HEK293T (cell line): ENCODE results near the gene REXO4.

Experiments used
- CTCF ChIA-PET: fragments of 350-600 bp; formaldehyde crosslinking; extraction: SDS; loops from one replicate; lab custom pipeline; 2021; ENCODE audit warnings: antibody characterized with exemption, inconsistent platforms; lab: Yijun Ruan, JAX
- POLR2A ChIA-PET: fragments of 350-600 bp; formaldehyde crosslinking; extraction: SDS; loops from one replicate; lab custom pipeline; 2020; ENCODE audit warnings: antibody characterized with exemption, inconsistent platforms; lab: Yijun Ruan, JAX
- DNase-seq: peaks from one replicate; pipeline ENCODE4 v3.0.0; 2012; ENCODE audit warnings: mixed read lengths; ENCODE audit errors: extremely low spot score
- ARNT ChIP-seq: fragments of 450-650 bp; IDR thresholded peaks from 2 replicates; pipeline ENCODE4 v1.6.1; 2017; ENCODE audit warnings: mild to moderate bottlenecking
- BHLHE40 ChIP-seq: fragments of 450-650 bp; IDR thresholded peaks from 2 replicates; pipeline ENCODE4 v1.6.1; 2016; ENCODE audit warnings: mild to moderate bottlenecking, moderate library complexity, borderline replicate concordance
- CTBP1 ChIP-seq: fragments of 450-650 bp; IDR thresholded peaks from 2 replicates; pipeline ENCODE4 v1.6.1; 2016; ENCODE audit warnings: borderline replicate concordance
- ELF4 ChIP-seq: fragments of 450-650 bp; IDR thresholded peaks from 2 replicates; pipeline ENCODE4 v1.6.1; 2017; ENCODE audit warnings: antibody characterized with exemption
- FOXA1 ChIP-seq: fragments of 450-650 bp; IDR thresholded peaks from 2 replicates; pipeline ENCODE4 v1.6.1; 2016; ENCODE audit warnings: mild to moderate bottlenecking
- FOXK2 ChIP-seq: fragments of 450-650 bp; IDR thresholded peaks from 2 replicates; pipeline ENCODE4 v1.6.1; 2016; ENCODE audit warnings: mild to moderate bottlenecking
- FOXM1 ChIP-seq: fragments of 450-650 bp; IDR thresholded peaks from 2 replicates; pipeline ENCODE4 v1.6.1; 2017; ENCODE audit warnings: mild to moderate bottlenecking, borderline replicate concordance
- HDGF ChIP-seq: fragments of 450-650 bp; IDR thresholded peaks from 2 replicates; pipeline ENCODE4 v1.6.1; 2017; ENCODE audit warnings: antibody characterized with exemption, borderline replicate concordance
- L3MBTL2 ChIP-seq: fragments of 450-650 bp; conservative IDR thresholded peaks from 2 replicates; pipeline ENCODE4 v1.6.1; 2016; ENCODE audit warnings: mild to moderate bottlenecking
- LEF1 ChIP-seq: fragments of 450-650 bp; IDR thresholded peaks from 2 replicates; pipeline ENCODE4 v1.6.1; 2017; ENCODE audit warnings: mild to moderate bottlenecking, borderline replicate concordance
- NFRKB ChIP-seq: fragments of 450-650 bp; IDR thresholded peaks from 2 replicates; pipeline ENCODE4 v1.6.1; 2016; ENCODE audit warnings: mild to moderate bottlenecking, moderate library complexity
- PKNOX1 ChIP-seq: fragments of 450-650 bp; IDR thresholded peaks from 2 replicates; pipeline ENCODE4 v1.6.1; 2016
- SP1 ChIP-seq: fragments of 450-650 bp; IDR thresholded peaks from 2 replicates; pipeline ENCODE4 v1.6.1; 2017
- SUZ12 ChIP-seq: fragments of 450-650 bp; IDR thresholded peaks from 2 replicates; pipeline ENCODE4 v1.6.1; 2016; ENCODE audit warnings: mild to moderate bottlenecking
- TARDBP ChIP-seq: fragments of 450-650 bp; IDR thresholded peaks from 2 replicates; pipeline ENCODE4 v1.6.1; 2016
- ZNF384 ChIP-seq: fragments of 450-650 bp; IDR thresholded peaks from 2 replicates; pipeline ENCODE4 v1.6.1; 2016

Gene REXO4

GRCh38 chr9:133390713-133391112 lies 27.1 kb downstream of the REXO4 start:
- POLR2A ChIA-PET: no interaction called here
- CTCF ChIA-PET: no interaction called here
- no peak for DNase-seq
- TF ChIP-seq HDGF (no peak), ARNT (no peak), LEF1 (no peak), PKNOX1 (no peak), SUZ12 (no peak), TARDBP (no peak), CTBP1 (no peak), L3MBTL2 (no peak), FOXA1 (no peak)

- no peak for TF ChIP-seq ELF4
- no peak for TF ChIP-seq NFRKB
- no peak for TF ChIP-seq SP1
- no peak for TF ChIP-seq FOXA1
- no peak for TF ChIP-seq ARNT
- no peak for TF ChIP-seq LEF1
- TF ChIP-seq BHLHE40: no peak
- TF ChIP-seq L3MBTL2: no peak
- no peak for TF ChIP-seq SUZ12
- no peak for TF ChIP-seq FOXM1
- TF ChIP-seq TARDBP: no peak
- TF ChIP-seq ZNF384: no peak
- no peak for TF ChIP-seq PKNOX1
- TF ChIP-seq FOXK2: no peak
- no peak for DNase-seq
- ChIA-PET CTCF (no interaction called here), POLR2A (no interaction called here)
Observed at GRCh38 chr9:133389562-133389961, 28.2 kb downstream of the REXO4 start.

- CTCF ChIA-PET: no interaction called here
- no peak for DNase-seq
- no peak for TF ChIP-seq CTBP1
- TF ChIP-seq ZNF384: no peak
- TF ChIP-seq TARDBP: no peak
- TF ChIP-seq FOXM1: no peak
- no peak for TF ChIP-seq LEF1
- TF ChIP-seq ELF4: no peak
- TF ChIP-seq FOXK2: no peak
- no peak for TF ChIP-seq BHLHE40
- TF ChIP-seq ARNT: no peak
- TF ChIP-seq FOXA1: no peak
- TF ChIP-seq L3MBTL2: no peak
- TF ChIP-seq NFRKB: no peak
- no peak for TF ChIP-seq PKNOX1
- no peak for TF ChIP-seq HDGF
- TF ChIP-seq SP1: no peak
- POLR2A ChIA-PET: no interaction called here
Observed at GRCh38 chr9:133389025-133389557, 28.7 kb downstream of the REXO4 start.

GRCh38 chr9:133387680-133388079 lies 30.1 kb downstream of the REXO4 start:
- ChIA-PET CTCF (no interaction called here), POLR2A (interaction anchor here (1.2 kb wide), 1 partner anchor 40 kb away, joined by 3 read pairs; the partner anchor contains the start of genes MED22 and RPL7A)
- no peak for DNase-seq
- TF ChIP-seq SP1 (no peak), ARNT (no peak), LEF1 (no peak), TARDBP (no peak), ELF4 (no peak), PKNOX1 (no peak), BHLHE40 (no peak), L3MBTL2 (no peak), HDGF (no peak)

- CTCF ChIA-PET: interaction anchor here (0.6 kb wide), 1 partner anchor 170 kb away, joined by 4 read pairs; no protein-coding TSS in a partner anchor
- no peak for DNase-seq
- POLR2A ChIA-PET: interaction anchor here (0.9 to 2.0 kb wide), 3 partner anchors 11 to 39 kb away, joined by 3 to 5 read pairs (median 3); partner anchors contain the start of genes MED22, RPL7A and SURF1
- TF ChIP-seq FOXK2 (no peak), ZNF384 (no peak), PKNOX1 (no peak), ELF4 (no peak), HDGF (no peak), L3MBTL2 (no peak), FOXA1 (no peak), TARDBP (no peak), CTBP1 (no peak)
Observed at GRCh38 chr9:133386338-133386737, 31.5 kb downstream of the REXO4 start.
